CD8-positive, alpha-beta memory T cell (primary cell): ENCODE results near the gene CCSER1. TPM values are rescaled to one million over a fixed set of nuclear protein-coding genes. Genes with fewer than 3 reads are reported as not detected.
"Not testable (repeated sequence)": the region's sequence is repeated elsewhere in the genome, so short reads cannot be mapped to it uniquely, and the experiment has no call there.

Experiments used
- CTCF ChIA-PET: fragments of 350-600 bp; sonication (Branson Sonifier 250); formaldehyde crosslinking; loops from one replicate; lab custom pipeline; 2021; ENCODE audit warnings: antibody characterized with exemption; lab: Charles Lee
- POLR2A ChIA-PET: fragments of 350-600 bp; sonication (Branson Sonifier 250); formaldehyde crosslinking; loops from one replicate; lab custom pipeline; 2021; ENCODE audit warnings: antibody characterized with exemption; lab: Charles Lee
- DNase-seq, 5 donors: peaks; one replicate each; pipeline versions ENCODE4 v3.0.0 to v3.0.0-alpha.2; 2020 to 2022; ENCODE audit warnings: mixed read lengths in 1 of 5
- H3K27ac ChIP-seq: one replicate; pipeline ENCODE4 v1.7.0; 2013; ENCODE audit warnings: low read depth, mild to moderate bottlenecking, low read length, moderate library complexity
- H3K27me3 ChIP-seq: 2 replicates; pipeline ENCODE4 v1.7.0; 2013; ENCODE audit warnings: low read length, mild to moderate bottlenecking; ENCODE audit not compliant: insufficient read depth, poor library complexity, severe bottlenecking
- H3K36me3 ChIP-seq: 2 replicates; pipeline ENCODE4 v1.7.0; 2013; ENCODE audit warnings: mild to moderate bottlenecking, low read length, moderate library complexity; ENCODE audit not compliant: insufficient read depth
- H3K4me1 ChIP-seq: 2 replicates; pipeline ENCODE4 v1.7.0; 2013; ENCODE audit warnings: mild to moderate bottlenecking, low read length, moderate library complexity; ENCODE audit not compliant: insufficient read depth
- H3K4me3 ChIP-seq: 2 replicates; pipeline ENCODE4 v1.7.0; 2013; ENCODE audit warnings: mild to moderate bottlenecking, low read length
- H3K9me3 ChIP-seq: 2 replicates; pipeline ENCODE4 v1.7.0; 2013; ENCODE audit warnings: mild to moderate bottlenecking, low read length
- H3K27ac Mint-ChIP-seq, 8 donors: one replicate each; pipeline ENCODE4 v1.8.0; 2020 to 2021; ENCODE audit warnings: mixed read lengths in 8 of 8, mild to moderate bottlenecking in 6 of 8, inconsistent platforms in 3 of 8, moderate library complexity in 3 of 8
- H3K27me3 Mint-ChIP-seq, 2 donors: one replicate each; pipeline ENCODE4 v1.8.0; 2020 to 2021; ENCODE audit warnings: mixed read lengths in 2 of 2, mild to moderate bottlenecking in 1 of 2, moderate library complexity in 1 of 2
- H3K36me3 Mint-ChIP-seq, 3 donors: one replicate each; pipeline ENCODE4 v1.8.0; 2020 to 2021; ENCODE audit warnings: mixed read lengths in 3 of 3, inconsistent platforms in 1 of 3, mild to moderate bottlenecking in 1 of 3
- H3K4me1 Mint-ChIP-seq, 3 donors: one replicate each; pipeline ENCODE4 v1.8.0; 2020 to 2021; ENCODE audit warnings: mixed read lengths in 3 of 3, inconsistent platforms in 1 of 3, mild to moderate bottlenecking in 1 of 3
- H3K4me3 Mint-ChIP-seq, 7 donors: one replicate each; pipeline ENCODE4 v1.8.0; 2020 to 2021; ENCODE audit warnings: mixed read lengths in 7 of 7, mild to moderate bottlenecking in 6 of 7, moderate library complexity in 4 of 7, inconsistent platforms in 2 of 7
- H3K9me3 Mint-ChIP-seq, 5 donors: one replicate each; pipeline ENCODE4 v1.8.0; 2020 to 2022; ENCODE audit warnings: mixed read lengths in 5 of 5, mild to moderate bottlenecking in 3 of 5, moderate library complexity in 2 of 5, inconsistent platforms in 1 of 5
- polyA plus RNA-seq: library from polyadenylated mRNA; unstranded; fragments of 300-500 nt; fragmentation: Illumina TruSeq; gene quantifications from one replicate; pipeline ENCODE4 v1.2.3, GENCODE V29; 2021
- total RNA-seq, 2 experiments: library from RNA; stranded (reverse); gene quantifications; one replicate each; pipeline ENCODE4 v1.2.3, GENCODE V29; 2021

The CCSER1 gene
- total and polyA plus RNA-seq, 3 experiments from 2014 or later = 0.12 to 0.20 TPM; not detected in 1

GRCh38 chr4:91212211-91212610, 1085.0 kb downstream of the CCSER1 start:
- no peaks in the 10 kb centered on the region for H3K4me1 ChIP-seq
- Mint-ChIP-seq H3K27me3 (no peaks in the 10 kb centered on the region), H3K9me3 (peaks cover 0 to 8% (median 5%) of the 10 kb centered on the region in 5 donors), H3K4me1 (no peaks in the 10 kb centered on the region), H3K36me3 (no peaks in the 10 kb centered on the region), H3K27ac (peak overlapping the region in 1 of 8 donors; percentile 7), H3K4me3 (no peak overlapping the region)
- no peak overlapping the region for H3K4me3 ChIP-seq
- H3K9me3 ChIP-seq = no peaks in the 10 kb centered on the region
- no peak for DNase-seq
- CTCF ChIA-PET = no interaction called here
- POLR2A ChIA-PET = no interaction called here
- H3K27me3 ChIP-seq = no peaks in the 10 kb centered on the region
- H3K36me3 ChIP-seq = no peaks in the 10 kb centered on the region
- no peak overlapping the region for H3K27ac ChIP-seq

DNA sequence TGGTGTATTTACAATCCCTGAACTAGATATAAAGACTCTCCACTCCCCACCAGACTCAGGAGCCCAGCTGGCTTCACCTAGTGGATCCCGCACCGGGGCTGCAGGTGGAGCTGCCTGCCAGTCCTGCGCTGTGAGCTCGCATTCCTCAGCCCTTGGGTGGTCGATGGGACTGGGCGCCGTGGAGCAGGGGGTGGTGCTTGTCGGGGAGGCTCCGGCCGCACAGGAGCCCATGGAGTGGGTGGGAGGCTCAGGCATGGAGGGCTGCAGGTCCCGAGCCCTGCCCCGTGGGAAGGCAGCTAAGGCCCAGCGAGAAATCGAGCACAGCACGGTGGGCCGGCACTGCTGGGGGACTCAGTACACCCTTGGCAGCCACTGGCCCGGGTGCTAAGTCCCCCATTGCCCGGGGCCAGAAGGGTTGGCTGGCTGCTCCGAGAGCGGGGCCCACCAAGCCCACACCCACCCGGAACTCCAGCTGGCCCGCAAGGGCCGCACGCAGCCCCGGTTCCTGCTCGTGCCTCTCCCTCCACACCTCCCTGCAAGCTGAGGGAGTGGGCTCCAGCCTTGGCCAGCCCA, 1090.7 kb downstream of the CCSER1 start:
- H3K27ac ChIP-seq, H3K4me1 Mint-ChIP-seq, H3K27me3 ChIP-seq, H3K9me3 ChIP-seq, POLR2A ChIA-PET, H3K27me3 Mint-ChIP-seq, H3K9me3 Mint-ChIP-seq, CTCF ChIA-PET, DNase-seq, H3K27ac Mint-ChIP-seq, H3K36me3 Mint-ChIP-seq, H3K36me3 ChIP-seq, H3K4me3 ChIP-seq, H3K4me1 ChIP-seq, H3K4me3 Mint-ChIP-seq: not testable (repeated sequence)

GRCh38 chr4:91220315-91220714, 1093.1 kb downstream of the CCSER1 start:
- H3K9me3 Mint-ChIP-seq = peaks cover 0 to 5% (median 4%) of the 10 kb centered on the region in 5 donors
- H3K36me3 Mint-ChIP-seq = no peaks in the 10 kb centered on the region
- H3K27ac Mint-ChIP-seq = no peak overlapping the region
- H3K4me3 Mint-ChIP-seq = no peak overlapping the region
- CTCF ChIA-PET = no interaction called here
- no peak for DNase-seq
- Histone ChIP-seq H3K4me1 (no peaks in the 10 kb centered on the region), H3K27me3 (no peaks in the 10 kb centered on the region), H3K27ac (no peak overlapping the region), H3K9me3 (no peaks in the 10 kb centered on the region), H3K4me3 (no peak overlapping the region), H3K36me3 (no peaks in the 10 kb centered on the region)
- no peaks in the 10 kb centered on the region for H3K4me1 Mint-ChIP-seq
- POLR2A ChIA-PET = no interaction called here
- H3K27me3 Mint-ChIP-seq = no peaks in the 10 kb centered on the region

DNA sequence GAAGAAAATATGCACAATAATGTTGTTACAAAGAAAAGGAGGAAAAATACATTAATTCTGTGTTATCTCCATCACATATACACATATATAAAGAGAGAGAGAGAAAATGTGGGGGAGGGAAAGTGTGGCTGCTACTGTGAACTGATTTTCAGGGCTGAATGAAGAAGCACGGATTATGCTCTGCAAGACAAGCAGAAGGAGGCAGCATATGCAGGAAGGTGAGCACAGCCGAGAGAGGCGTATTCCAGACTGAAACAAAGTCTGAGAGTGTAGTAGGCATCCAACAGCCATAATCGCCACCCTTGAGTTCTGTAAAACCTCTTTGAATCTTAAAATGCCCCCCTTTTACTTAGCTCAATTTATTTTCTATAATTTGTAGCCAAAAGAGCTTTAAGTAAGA, 1094.8 kb downstream of the CCSER1 start:
- H3K9me3 Mint-ChIP-seq = peaks cover 0 to 18% (median 4%) of the 10 kb centered on the region in 5 donors

GRCh38 chr4:91226867-91227266, 1099.7 kb downstream of the CCSER1 start:
- Mint-ChIP-seq H3K4me1 (no peaks in the 10 kb centered on the region), H3K36me3 (no peaks in the 10 kb centered on the region), H3K9me3 (peaks cover 0 to 17% (median 7%) of the 10 kb centered on the region in 5 donors), H3K4me3 (no peak overlapping the region), H3K27me3 (no peaks in the 10 kb centered on the region), H3K27ac (no peak overlapping the region)
- CTCF ChIA-PET = no interaction called here
- H3K36me3 ChIP-seq = no peaks in the 10 kb centered on the region
- H3K27me3 ChIP-seq = no peaks in the 10 kb centered on the region
- POLR2A ChIA-PET = no interaction called here
- H3K27ac ChIP-seq = no peak overlapping the region
- no peak for DNase-seq
- no peaks in the 10 kb centered on the region for H3K4me1 ChIP-seq
- H3K9me3 ChIP-seq = no peaks in the 10 kb centered on the region
- no peak overlapping the region for H3K4me3 ChIP-seq

More for the DNA sequence above, 1094.8 kb downstream of the CCSER1 start:
- Histone ChIP-seq H3K36me3 (no peaks in the 10 kb centered on the region), H3K4me1 (no peaks in the 10 kb centered on the region), H3K9me3 (no peaks in the 10 kb centered on the region), H3K27ac (no peak overlapping the region), H3K27me3 (no peaks in the 10 kb centered on the region), H3K4me3 (no peak overlapping the region)
- H3K4me3 Mint-ChIP-seq = no peak overlapping the region
- H3K4me1 Mint-ChIP-seq = no peaks in the 10 kb centered on the region
- H3K27ac Mint-ChIP-seq = no peak overlapping the region
- H3K27me3 Mint-ChIP-seq = no peaks in the 10 kb centered on the region
- no peak for DNase-seq
- ChIA-PET CTCF (no interaction called here), POLR2A (no interaction called here)
- no peaks in the 10 kb centered on the region for H3K36me3 Mint-ChIP-seq

DNA sequence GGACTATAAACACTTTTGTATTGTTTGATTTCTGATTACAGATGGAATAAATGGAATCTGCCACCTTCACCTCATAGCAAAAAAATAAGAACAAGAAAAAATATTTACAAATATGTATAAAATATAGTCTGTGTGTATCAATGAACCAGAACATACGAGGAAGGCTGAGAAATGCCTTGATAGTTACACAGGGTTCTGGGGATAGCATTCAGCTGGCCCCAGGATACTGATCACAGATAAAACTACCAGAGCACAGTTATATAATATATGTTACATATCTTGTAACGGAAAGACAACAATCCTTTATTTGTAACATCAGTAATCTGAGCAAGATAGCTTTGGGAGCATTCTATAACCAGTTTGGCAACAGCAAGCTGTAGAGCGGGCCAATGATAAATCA, 1101.5 kb downstream of the CCSER1 start:
- peaks cover 0 to 14% (median 5%) of the 10 kb centered on the region in 5 donors for H3K9me3 Mint-ChIP-seq
- no peaks in the 10 kb centered on the region for H3K27me3 Mint-ChIP-seq
- H3K36me3 ChIP-seq = no peaks in the 10 kb centered on the region
- H3K36me3 Mint-ChIP-seq = no peaks in the 10 kb centered on the region
- H3K4me3 ChIP-seq = no peak overlapping the region
- no peak overlapping the region for H3K27ac ChIP-seq
- POLR2A ChIA-PET = no interaction called here
- no peaks in the 10 kb centered on the region for H3K4me1 Mint-ChIP-seq
- no peak for DNase-seq
- no peak overlapping the region for H3K4me3 Mint-ChIP-seq
- no peaks in the 10 kb centered on the region for H3K9me3 ChIP-seq
- no peak overlapping the region for H3K27ac Mint-ChIP-seq
- no peaks in the 10 kb centered on the region for H3K27me3 ChIP-seq
- H3K4me1 ChIP-seq = no peaks in the 10 kb centered on the region
- CTCF ChIA-PET = no interaction called here

DNA sequence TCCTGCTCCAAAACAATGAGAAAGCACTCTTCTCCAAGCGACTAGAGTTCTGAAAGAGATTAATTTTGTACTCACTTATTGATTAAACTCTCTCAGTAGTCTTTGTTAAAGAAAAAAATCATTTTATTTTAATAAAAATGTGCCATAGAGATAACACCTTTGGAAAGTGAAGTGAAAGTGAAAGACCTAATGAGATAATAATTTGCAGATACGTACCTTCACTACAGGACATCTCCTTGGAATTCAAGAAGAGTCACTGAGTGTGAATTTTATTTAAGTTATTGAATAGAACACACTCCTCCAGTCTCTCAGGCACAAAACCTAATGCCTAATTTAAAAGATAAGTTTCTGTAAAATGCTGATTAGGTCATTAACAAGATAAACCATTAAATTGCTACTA, 1106.0 kb downstream of the CCSER1 start:
- Histone ChIP-seq H3K4me1 (no peaks in the 10 kb centered on the region), H3K9me3 (no peaks in the 10 kb centered on the region), H3K27ac (no peak overlapping the region), H3K36me3 (no peaks in the 10 kb centered on the region), H3K27me3 (no peaks in the 10 kb centered on the region), H3K4me3 (no peak overlapping the region)
- Mint-ChIP-seq H3K4me3 (no peak overlapping the region), H3K4me1 (no peaks in the 10 kb centered on the region), H3K27me3 (no peaks in the 10 kb centered on the region), H3K27ac (no peak overlapping the region), H3K9me3 (peaks cover 0 to 15% (median 5%) of the 10 kb centered on the region in 5 donors), H3K36me3 (no peaks in the 10 kb centered on the region)
- CTCF ChIA-PET = no interaction called here
- no peak for DNase-seq
- POLR2A ChIA-PET = no interaction called here

GRCh38 chr4:91243132-91243531, 1115.9 kb downstream of the CCSER1 start:
- H3K9me3 ChIP-seq = no peaks in the 10 kb centered on the region
- H3K9me3 Mint-ChIP-seq = peaks cover 5 to 17% (median 9%) of the 10 kb centered on the region in 5 donors
- no peaks in the 10 kb centered on the region for H3K27me3 ChIP-seq
- DNase-seq = no peak
- H3K4me1 Mint-ChIP-seq = no peaks in the 10 kb centered on the region
- no peaks in the 10 kb centered on the region for H3K27me3 Mint-ChIP-seq
- H3K4me3 Mint-ChIP-seq = no peak overlapping the region
- CTCF ChIA-PET = no interaction called here
- H3K36me3 ChIP-seq = no peaks in the 10 kb centered on the region
- no peak overlapping the region for H3K4me3 ChIP-seq
- H3K4me1 ChIP-seq = no peaks in the 10 kb centered on the region
- H3K27ac Mint-ChIP-seq = no peak overlapping the region
- no peaks in the 10 kb centered on the region for H3K36me3 Mint-ChIP-seq
- H3K27ac ChIP-seq = no peak overlapping the region
- POLR2A ChIA-PET = no interaction called here
